Body of pancreas (tissue), 4 donors: ENCODE measurements around the gene NOP10.
"Not testable (repeated sequence)": the region's sequence is repeated elsewhere in the genome, so short reads cannot be mapped to it uniquely, and the experiment has no call there.

Experiments used
- POLR2A ChIP-seq, 3 donors: fragments of 450-650 bp; IDR thresholded peaks; one replicate each; pipeline ENCODE4 v1.6.1; 2016; ENCODE audit warnings: antibody characterized with exemption in 3 of 3, mild to moderate bottlenecking in 2 of 3
- TF ChIP-seq, protein P1 (sequence below), 7 experiments: fragments of 450-650 bp in 4 of 7; fragments of 200-600 bp in 3 of 7; sonication (generic) in 3 of 7; IDR thresholded peaks; one replicate each; pipeline ENCODE4 v1.5.1; 2016 to 2019; ENCODE audit warnings: antibody characterized with exemption in 7 of 7

DNA sequence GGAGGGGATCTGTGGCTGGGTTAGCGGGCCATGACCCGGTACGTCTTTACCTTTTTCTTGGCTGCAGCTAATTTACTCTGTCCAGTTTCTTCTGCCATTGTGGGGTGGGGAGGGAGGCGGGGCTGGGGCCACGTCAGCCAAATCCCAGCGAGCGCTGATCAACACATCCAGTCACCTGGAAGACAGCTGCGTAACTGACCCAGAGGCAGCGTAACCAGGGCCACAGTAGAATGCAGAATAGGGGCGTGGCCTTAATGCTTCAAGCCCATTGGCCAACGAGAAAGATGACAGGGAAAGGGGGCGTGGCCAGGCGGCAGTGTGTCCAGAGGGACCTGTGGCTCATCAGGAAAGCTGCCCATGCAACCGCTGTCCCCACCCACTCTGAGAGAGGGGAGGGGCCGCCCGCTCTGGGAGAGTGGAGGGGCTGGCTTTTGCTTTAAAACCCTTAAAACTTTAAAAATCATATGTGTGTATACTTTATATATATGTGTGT, 46.7 kb upstream of the NOP10 start:
- TF ChIP-seq, protein P1, sequence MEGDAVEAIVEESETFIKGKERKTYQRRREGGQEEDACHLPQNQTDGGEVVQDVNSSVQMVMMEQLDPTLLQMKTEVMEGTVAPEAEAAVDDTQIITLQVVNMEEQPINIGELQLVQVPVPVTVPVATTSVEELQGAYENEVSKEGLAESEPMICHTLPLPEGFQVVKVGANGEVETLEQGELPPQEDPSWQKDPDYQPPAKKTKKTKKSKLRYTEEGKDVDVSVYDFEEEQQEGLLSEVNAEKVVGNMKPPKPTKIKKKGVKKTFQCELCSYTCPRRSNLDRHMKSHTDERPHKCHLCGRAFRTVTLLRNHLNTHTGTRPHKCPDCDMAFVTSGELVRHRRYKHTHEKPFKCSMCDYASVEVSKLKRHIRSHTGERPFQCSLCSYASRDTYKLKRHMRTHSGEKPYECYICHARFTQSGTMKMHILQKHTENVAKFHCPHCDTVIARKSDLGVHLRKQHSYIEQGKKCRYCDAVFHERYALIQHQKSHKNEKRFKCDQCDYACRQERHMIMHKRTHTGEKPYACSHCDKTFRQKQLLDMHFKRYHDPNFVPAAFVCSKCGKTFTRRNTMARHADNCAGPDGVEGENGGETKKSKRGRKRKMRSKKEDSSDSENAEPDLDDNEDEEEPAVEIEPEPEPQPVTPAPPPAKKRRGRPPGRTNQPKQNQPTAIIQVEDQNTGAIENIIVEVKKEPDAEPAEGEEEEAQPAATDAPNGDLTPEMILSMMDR (IDR thresholded peaks at IDR 0.05) = not testable (repeated sequence)
- TF ChIP-seq POLR2A (IDR thresholded peaks at IDR 0.05) = not testable (repeated sequence)
